ENCODE data around the gene ADI1.
"Not testable (repeated sequence)": the region's sequence is repeated elsewhere in the genome, so short reads cannot be mapped to it uniquely, and the experiment has no call there.

The ADI1 gene

GRCh38 chr2:3463186-3463835 lies 56.0 kb downstream of the ADI1 start:
- no peak for DNase-seq (ENCODE audit: low read depth, low spot score)

- no peak for DNase-seq (ENCODE audit: low read depth, low spot score)
Observed at GRCh38 chr2:3462493-3463104, 56.7 kb downstream of the ADI1 start.

GRCh38 chr2:3461801-3462492 lies 57.4 kb downstream of the ADI1 start:
- DNase-seq (ENCODE audit: low read depth, low spot score), result no peak

- no peak for DNase-seq (ENCODE audit: low read depth, low spot score)
Observed at GRCh38 chr2:3460831-3461800, 58.2 kb downstream of the ADI1 start.

- no peak for DNase-seq (ENCODE audit: low read depth, low spot score)
Observed at GRCh38 chr2:3460156-3460555, 59.2 kb downstream of the ADI1 start.

GRCh38 chr2:3459185-3460015 lies 59.9 kb downstream of the ADI1 start:
- DNase-seq (ENCODE audit: low read depth, low spot score), result no peak

GRCh38 chr2:3458396-3459184 lies 60.7 kb downstream of the ADI1 start:
- DNase-seq (ENCODE audit: low read depth, low spot score), result no peak

- DNase-seq (ENCODE audit: low read depth, low spot score), result no peak
Observed at GRCh38 chr2:3457524-3458395, 61.6 kb downstream of the ADI1 start.

GRCh38 chr2:3456125-3456524 lies 63.2 kb downstream of the ADI1 start:
- no peak for DNase-seq (ENCODE audit: low read depth, low spot score)

GRCh38 chr2:3454802-3455201 lies 64.5 kb downstream of the ADI1 start:
- DNase-seq (ENCODE audit: low read depth, low spot score), result no peak

GRCh38 chr2:3454005-3454404 lies 65.3 kb downstream of the ADI1 start:
- not testable (repeated sequence) for DNase-seq (ENCODE audit: low read depth, low spot score)

- DNase-seq (ENCODE audit: low read depth, low spot score), result no peak
Observed at GRCh38 chr2:3453190-3453999, 65.9 kb downstream of the ADI1 start.

GRCh38 chr2:3451926-3452671 lies 67.2 kb downstream of the ADI1 start:
- peak; percentile 43 for DNase-seq (ENCODE audit: low read depth, low spot score)

GRCh38 chr2:3451169-3451568 lies 68.2 kb downstream of the ADI1 start:
- no peak for DNase-seq (ENCODE audit: low read depth, low spot score)

GRCh38 chr2:3450385-3451010 lies 68.8 kb downstream of the ADI1 start:
- no peak for DNase-seq (ENCODE audit: low read depth, low spot score)

GRCh38 chr2:3449936-3450335 lies 69.4 kb downstream of the ADI1 start:
- DNase-seq (ENCODE audit: low read depth, low spot score), result no peak

- DNase-seq (ENCODE audit: low read depth, low spot score), result no peak
Observed at GRCh38 chr2:3449086-3449485, 70.2 kb downstream of the ADI1 start.
